ENCODE measurements around the gene RBM17.
"Not testable (repeated sequence)": the region's sequence is repeated elsewhere in the genome, so short reads cannot be mapped to it uniquely, and the experiment has no call there.

The RBM17 gene, protein sequence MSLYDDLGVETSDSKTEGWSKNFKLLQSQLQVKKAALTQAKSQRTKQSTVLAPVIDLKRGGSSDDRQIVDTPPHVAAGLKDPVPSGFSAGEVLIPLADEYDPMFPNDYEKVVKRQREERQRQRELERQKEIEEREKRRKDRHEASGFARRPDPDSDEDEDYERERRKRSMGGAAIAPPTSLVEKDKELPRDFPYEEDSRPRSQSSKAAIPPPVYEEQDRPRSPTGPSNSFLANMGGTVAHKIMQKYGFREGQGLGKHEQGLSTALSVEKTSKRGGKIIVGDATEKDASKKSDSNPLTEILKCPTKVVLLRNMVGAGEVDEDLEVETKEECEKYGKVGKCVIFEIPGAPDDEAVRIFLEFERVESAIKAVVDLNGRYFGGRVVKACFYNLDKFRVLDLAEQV

GRCh38 chr10:6088721-6089333 lies at the start of gene RBM17:
RBM17 (plus strand) TSS chr10:6089034; CDS start chr10:6097066, 8,032 bp downstream.
- peak within 1 kb of the TSS; percentile 84 for H3K4me3 Mint-ChIP-seq
- no peaks in the 10 kb centered on the region for H3K9me3 Mint-ChIP-seq
- H3K4me1 Mint-ChIP-seq = peaks cover 55% of the 10 kb centered on the region
- peak; percentile 85 for ATAC-seq (replicated peaks; ENCODE audit: extremely low read depth, poor library complexity, severe bottlenecking)
- H3K27me3 Mint-ChIP-seq = peaks cover under 1% of the 10 kb centered on the region
- H3K36me3 Mint-ChIP-seq (ENCODE audit: insufficient read depth) = peaks cover 10% of the 10 kb centered on the region
- H3K27ac Mint-ChIP-seq (ENCODE audit: low read depth) = peak within 1 kb of the TSS; percentile 92
- peak; percentile 98 to 100 for DNase-seq (ENCODE audit: low spot score in 2 of 2)

DNA sequence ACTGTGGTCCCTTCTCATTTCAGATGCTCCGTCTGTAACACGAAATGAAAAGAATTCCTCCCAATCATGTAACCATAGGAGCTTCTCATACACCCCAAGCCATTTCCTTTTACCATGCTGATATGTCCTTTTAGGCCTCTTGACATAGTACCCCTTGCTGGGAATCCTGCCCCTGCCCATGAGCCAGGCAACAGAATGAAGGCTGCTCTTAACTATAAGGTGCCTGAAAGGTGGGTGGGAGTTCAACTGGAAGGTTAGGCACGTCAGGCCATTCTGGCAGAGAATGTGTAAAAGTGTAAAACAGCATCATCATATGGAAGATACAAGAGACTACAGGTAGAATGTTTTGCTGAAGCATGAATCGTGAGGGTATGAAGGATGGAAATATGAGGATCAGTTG lies 49.1 kb upstream of the RBM17 start:
- Mint-ChIP-seq H3K4me1 (peaks cover 40% of the 10 kb centered on the region), H3K4me3 (no peak overlapping the region), H3K27me3 (no peaks in the 10 kb centered on the region), H3K9me3 (no peaks in the 10 kb centered on the region), H3K36me3 (ENCODE audit: insufficient read depth) (peaks cover 1% of the 10 kb centered on the region), H3K27ac (ENCODE audit: low read depth) (no peak overlapping the region)
- DNase-seq (ENCODE audit: low spot score in 2 of 2) = no peak
- ATAC-seq (replicated peaks; ENCODE audit: extremely low read depth, poor library complexity, severe bottlenecking) = no peak

DNA sequence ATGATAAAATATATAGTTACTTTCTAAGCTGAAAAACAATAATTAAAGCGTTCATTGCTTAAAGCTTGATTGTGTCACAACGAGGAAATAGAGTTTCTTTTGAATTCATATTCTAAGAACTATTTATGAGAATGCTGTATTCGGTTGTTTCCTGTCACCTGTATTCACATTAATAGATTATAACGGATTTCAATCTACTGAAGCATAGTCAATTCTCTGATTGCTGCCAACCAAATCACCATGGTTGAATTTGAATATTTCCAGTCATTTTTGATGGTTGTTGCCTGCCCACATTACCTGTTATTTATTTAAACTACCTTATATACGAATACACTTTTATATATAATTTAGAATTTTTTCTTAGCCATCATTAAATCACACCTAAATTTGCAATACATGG lies 48.6 kb upstream of the RBM17 start:
- Mint-ChIP-seq H3K4me1 (peaks cover 44% of the 10 kb centered on the region), H3K9me3 (no peaks in the 10 kb centered on the region), H3K27me3 (no peaks in the 10 kb centered on the region), H3K4me3 (no peak overlapping the region), H3K36me3 (ENCODE audit: insufficient read depth) (peaks cover 1% of the 10 kb centered on the region), H3K27ac (ENCODE audit: low read depth) (no peak overlapping the region)
- no peak for DNase-seq (ENCODE audit: low spot score in 2 of 2)
- ATAC-seq (replicated peaks; ENCODE audit: extremely low read depth, poor library complexity, severe bottlenecking) = no peak

DNA sequence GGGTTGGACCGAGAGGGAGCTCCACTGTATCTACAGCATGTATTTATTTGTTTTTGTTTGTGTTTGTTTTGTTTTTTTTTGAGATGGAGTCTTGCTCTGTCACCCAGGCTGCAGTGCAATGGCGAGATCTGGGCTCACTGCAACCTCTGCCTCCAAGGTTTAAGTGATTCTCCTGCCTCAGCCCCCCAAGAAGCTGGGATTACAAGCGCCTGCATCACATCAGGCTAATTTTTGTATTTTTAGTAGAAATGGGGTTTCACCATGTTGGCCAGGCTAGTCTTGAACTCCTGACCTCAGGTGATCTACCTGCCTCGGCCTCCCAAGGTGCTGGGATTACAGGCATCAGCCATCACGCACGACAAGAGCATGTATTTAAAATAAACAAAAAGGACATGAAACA lies 45.5 kb upstream of the RBM17 start:
- H3K36me3 Mint-ChIP-seq (ENCODE audit: insufficient read depth); H3K27ac Mint-ChIP-seq (ENCODE audit: low read depth): not testable (repeated sequence)

GRCh38 chr10:6044060-6044459 lies 44.8 kb upstream of the RBM17 start:
- no peaks in the 10 kb centered on the region for H3K36me3 Mint-ChIP-seq (ENCODE audit: insufficient read depth)
- H3K27me3 Mint-ChIP-seq = no peaks in the 10 kb centered on the region
- peak overlapping the region; percentile 36 for H3K4me3 Mint-ChIP-seq
- no peak for DNase-seq (ENCODE audit: low spot score in 2 of 2)
- peaks cover 29% of the 10 kb centered on the region for H3K4me1 Mint-ChIP-seq
- H3K9me3 Mint-ChIP-seq = no peaks in the 10 kb centered on the region
- peak overlapping the region; percentile 23 for H3K27ac Mint-ChIP-seq (ENCODE audit: low read depth)
- ATAC-seq (replicated peaks; ENCODE audit: extremely low read depth, poor library complexity, severe bottlenecking) = peak; percentile 14

More for the DNA sequence above, 45.5 kb upstream of the RBM17 start:
- not testable (repeated sequence) for DNase-seq (ENCODE audit: low spot score in 2 of 2); ATAC-seq (replicated peaks; ENCODE audit: extremely low read depth, poor library complexity, severe bottlenecking); H3K9me3 Mint-ChIP-seq; H3K27me3 Mint-ChIP-seq; H3K4me3 Mint-ChIP-seq
- H3K4me1 Mint-ChIP-seq = peaks cover 36% of the 10 kb centered on the region

DNA sequence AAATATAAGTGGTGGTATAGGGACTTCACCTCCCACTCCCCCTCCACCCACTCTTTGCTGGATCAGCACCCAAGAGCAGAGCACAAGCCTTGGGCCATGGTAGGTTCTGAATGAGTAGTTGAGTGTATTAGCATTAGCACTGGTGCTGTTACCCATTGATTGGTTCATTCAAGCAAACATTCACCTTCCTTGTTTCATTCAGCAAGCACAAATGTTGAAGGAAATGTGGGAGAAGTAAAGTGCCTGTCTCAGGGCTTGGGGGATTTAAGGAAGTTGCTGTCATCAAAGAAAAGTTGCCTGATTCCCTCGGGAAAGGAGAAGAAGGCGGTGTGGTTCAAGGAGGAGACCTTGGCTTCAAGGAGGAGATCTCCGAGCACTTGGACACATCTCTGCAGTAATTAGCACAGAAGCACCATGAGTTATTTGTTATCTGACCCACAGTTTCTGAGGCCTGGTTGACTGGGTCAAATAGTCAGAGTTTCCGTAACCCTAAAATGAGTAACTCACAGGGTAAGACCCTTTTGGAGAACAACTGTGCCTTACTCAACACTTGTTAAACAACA lies 44.0 kb upstream of the RBM17 start:
- Mint-ChIP-seq H3K4me3 (peak overlapping the region; percentile 36), H3K4me1 (peaks cover 27% of the 10 kb centered on the region), H3K36me3 (ENCODE audit: insufficient read depth) (no peaks in the 10 kb centered on the region), H3K27ac (ENCODE audit: low read depth) (no peak overlapping the region), H3K9me3 (no peaks in the 10 kb centered on the region), H3K27me3 (no peaks in the 10 kb centered on the region)
- no peak for DNase-seq (ENCODE audit: low spot score in 2 of 2)
- no peak for ATAC-seq (replicated peaks; ENCODE audit: extremely low read depth, poor library complexity, severe bottlenecking)

DNA sequence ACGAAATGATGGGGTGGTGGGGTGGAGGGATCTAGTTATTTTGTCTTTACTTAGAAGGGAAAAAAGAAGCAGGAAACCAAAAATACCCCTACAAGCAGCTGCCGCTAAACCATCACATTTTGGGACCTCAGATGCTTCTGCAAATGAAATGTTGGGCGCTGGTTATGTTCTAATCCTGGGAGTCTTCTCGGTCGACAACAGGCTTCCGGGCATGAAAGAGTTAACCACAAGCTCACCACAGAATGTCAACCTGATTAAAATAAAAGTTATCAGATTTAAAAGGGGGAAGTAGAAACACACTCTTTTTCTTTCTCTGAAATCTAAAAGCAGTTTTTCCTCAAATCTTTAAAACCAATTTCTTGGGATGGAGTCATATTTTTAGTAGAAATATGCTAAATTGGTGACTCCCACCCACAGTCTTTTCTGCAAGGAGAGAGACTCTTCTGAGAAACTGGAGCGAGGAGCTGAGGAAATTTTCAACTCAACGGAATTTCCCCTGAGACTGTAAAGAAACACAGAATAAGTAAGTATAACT lies 43.5 kb upstream of the RBM17 start:
- H3K36me3 Mint-ChIP-seq (ENCODE audit: insufficient read depth) = peaks cover 2% of the 10 kb centered on the region
- peaks cover 30% of the 10 kb centered on the region for H3K4me1 Mint-ChIP-seq
- no peak overlapping the region for H3K27ac Mint-ChIP-seq (ENCODE audit: low read depth)
- H3K27me3 Mint-ChIP-seq = no peaks in the 10 kb centered on the region
- H3K9me3 Mint-ChIP-seq = no peaks in the 10 kb centered on the region
- peak overlapping the region; percentile 36 for H3K4me3 Mint-ChIP-seq
- DNase-seq (ENCODE audit: low spot score in 2 of 2) (no peak), ATAC-seq (replicated peaks; ENCODE audit: extremely low read depth, poor library complexity, severe bottlenecking) (no peak)

GRCh38 chr10:6045878-6046772 lies 42.7 kb upstream of the RBM17 start:
- no peaks in the 10 kb centered on the region for H3K9me3 Mint-ChIP-seq
- no peak for ATAC-seq (replicated peaks; ENCODE audit: extremely low read depth, poor library complexity, severe bottlenecking)

GRCh38 chr10:6046773-6047611 lies 41.8 kb upstream of the RBM17 start:
- Mint-ChIP-seq H3K27ac (ENCODE audit: low read depth) (no peak overlapping the region), H3K4me1 (peaks cover 44% of the 10 kb centered on the region), H3K27me3 (no peaks in the 10 kb centered on the region), H3K9me3 (no peaks in the 10 kb centered on the region), H3K4me3 (no peak overlapping the region), H3K36me3 (ENCODE audit: insufficient read depth) (peaks cover 10% of the 10 kb centered on the region)
- ATAC-seq (replicated peaks; ENCODE audit: extremely low read depth, poor library complexity, severe bottlenecking) (no peak), DNase-seq (ENCODE audit: low spot score in 2 of 2) (no peak)

More at GRCh38 chr10:6045878-6046772, 42.7 kb upstream of the RBM17 start:
- DNase-seq (ENCODE audit: low spot score in 2 of 2) = no peak
- no peak overlapping the region for H3K27ac Mint-ChIP-seq (ENCODE audit: low read depth)
- H3K36me3 Mint-ChIP-seq (ENCODE audit: insufficient read depth) = peaks cover 7% of the 10 kb centered on the region
- H3K4me1 Mint-ChIP-seq = peaks cover 38% of the 10 kb centered on the region
- H3K27me3 Mint-ChIP-seq = no peaks in the 10 kb centered on the region
- peak overlapping the region; percentile 36 for H3K4me3 Mint-ChIP-seq

DNA sequence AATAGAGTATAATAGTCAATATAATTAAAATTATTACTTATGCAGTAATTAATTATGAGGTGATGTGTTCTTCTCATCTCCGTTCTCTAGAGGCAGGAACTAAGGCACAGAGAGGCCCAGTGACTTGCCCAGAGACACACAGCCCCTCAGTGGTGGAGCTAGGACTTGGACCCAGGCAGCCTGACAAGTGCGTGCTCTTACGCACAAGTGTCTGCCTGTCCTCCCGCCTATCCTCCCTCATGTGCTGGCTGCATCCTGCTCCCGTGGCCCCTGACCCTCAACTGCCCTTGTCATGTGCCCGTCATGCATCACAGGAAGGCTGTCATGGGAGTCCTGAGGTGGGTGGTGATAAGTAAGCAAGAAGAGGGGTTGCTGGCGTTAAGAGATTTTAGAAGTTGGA lies 41.0 kb upstream of the RBM17 start:
- Mint-ChIP-seq H3K4me1 (peaks cover 53% of the 10 kb centered on the region), H3K27ac (ENCODE audit: low read depth) (peak overlapping the region; percentile 60), H3K27me3 (no peaks in the 10 kb centered on the region), H3K36me3 (ENCODE audit: insufficient read depth) (peaks cover 15% of the 10 kb centered on the region), H3K4me3 (no peak overlapping the region), H3K9me3 (no peaks in the 10 kb centered on the region)
- ATAC-seq (replicated peaks; ENCODE audit: extremely low read depth, poor library complexity, severe bottlenecking) = no peak
- no peak for DNase-seq (ENCODE audit: low spot score in 2 of 2)

DNA sequence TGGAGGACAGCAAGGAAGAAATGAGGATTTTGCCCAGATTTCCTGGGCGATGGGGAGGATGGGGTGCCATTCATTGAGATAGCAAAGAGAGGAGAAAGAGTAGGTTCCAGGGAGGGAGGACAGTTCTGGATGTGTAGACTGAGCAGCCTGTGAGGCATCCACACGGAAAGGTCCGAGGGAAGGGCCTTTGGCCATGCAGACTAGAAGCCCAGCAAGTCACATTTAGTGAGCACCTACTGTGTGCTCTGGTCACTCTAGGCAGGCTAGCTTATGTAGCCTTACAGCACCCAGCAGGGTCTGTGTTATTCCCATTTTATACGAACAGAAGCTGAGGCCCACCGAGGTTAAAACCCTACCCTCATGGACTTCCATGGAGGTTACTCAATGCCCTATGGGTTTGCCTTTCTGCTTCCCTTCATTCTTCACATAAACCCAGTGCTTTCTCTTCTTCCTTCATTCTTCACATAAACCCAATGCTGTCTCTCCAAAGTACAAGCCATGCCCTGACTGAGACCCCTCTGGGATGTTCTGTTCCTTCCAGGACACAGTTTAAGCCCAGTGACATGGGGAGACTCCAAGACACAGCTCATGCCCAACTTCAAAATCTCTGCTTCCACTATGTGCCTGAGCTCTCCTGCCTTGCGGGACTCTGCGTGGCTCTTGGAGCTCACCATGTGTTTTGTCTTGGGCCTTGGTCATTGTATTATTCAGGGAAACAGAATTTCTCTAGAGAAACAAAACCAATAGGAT lies 40.4 kb upstream of the RBM17 start:
- peak overlapping the region; percentile 60 for H3K27ac Mint-ChIP-seq (ENCODE audit: low read depth)
- no peaks in the 10 kb centered on the region for H3K9me3 Mint-ChIP-seq
- ATAC-seq (replicated peaks; ENCODE audit: extremely low read depth, poor library complexity, severe bottlenecking) = no peak
- no peaks in the 10 kb centered on the region for H3K27me3 Mint-ChIP-seq
- peaks cover 57% of the 10 kb centered on the region for H3K4me1 Mint-ChIP-seq
- no peak for DNase-seq (ENCODE audit: low spot score in 2 of 2)
- no peak overlapping the region for H3K4me3 Mint-ChIP-seq
- peaks cover 15% of the 10 kb centered on the region for H3K36me3 Mint-ChIP-seq (ENCODE audit: insufficient read depth)
